Glomerular visceral epithelial cell (primary cell): ENCODE data around the gene ADAM8.
A peak's percentile ranks its signal among the peaks of the same experiment; 100 is the strongest.
"Not testable (repeated sequence)": the region's sequence is repeated elsewhere in the genome, so short reads cannot be mapped to it uniquely, and the experiment has no call there.

Source experiments
- DNase-seq: peaks from one replicate; pipeline ENCODE4 v3.0.0-alpha.2; 2016; ENCODE audit errors: extremely low spot score

Gene ADAM8

GRCh38 chr10:133267829-133268228, 8.8 kb downstream of the ADAM8 start:
- DNase-seq: no peak

- DNase-seq: no peak
Observed at GRCh38 chr10:133267293-133267692, 9.4 kb downstream of the ADAM8 start.

- no peak for DNase-seq
Observed at GRCh38 chr10:133266056-133266795, 10.4 kb downstream of the ADAM8 start.

- not testable (repeated sequence) for DNase-seq
Observed at GRCh38 chr10:133265052-133265451, 11.6 kb downstream of the ADAM8 start.

- no peak for DNase-seq
Observed at GRCh38 chr10:133264461-133264860, 12.2 kb downstream of the ADAM8 start.

GRCh38 chr10:133263674-133264073, 13.0 kb downstream of the ADAM8 start:
- DNase-seq: no peak

GRCh38 chr10:133262696-133263095, 14.0 kb downstream of the ADAM8 start:
- DNase-seq: no peak

- DNase-seq: peak; percentile 75
Observed at GRCh38 chr10:133261726-133262325, 14.8 kb downstream of the ADAM8 start.

- DNase-seq: no peak
Observed at GRCh38 chr10:133260895-133261725, 15.6 kb downstream of the ADAM8 start.

- no peak for DNase-seq
Observed at GRCh38 chr10:133259602-133259989, 17.1 kb downstream of the ADAM8 start.

GRCh38 chr10:133258818-133259601, 17.7 kb downstream of the ADAM8 start:
- peak; percentile 98 for DNase-seq

- DNase-seq: no peak
Observed at GRCh38 chr10:133258066-133258817, 18.4 kb downstream of the ADAM8 start.

- no peak for DNase-seq
Observed at GRCh38 chr10:133257489-133258065, 19.1 kb downstream of the ADAM8 start.

GRCh38 chr10:133255323-133255722, 21.3 kb downstream of the ADAM8 start:
- DNase-seq: no peak

- no peak for DNase-seq
Observed at GRCh38 chr10:133254421-133255120, 22.1 kb downstream of the ADAM8 start.

- DNase-seq: no peak
Observed at GRCh38 chr10:133253361-133253955, 23.2 kb downstream of the ADAM8 start.

- no peak for DNase-seq
Observed at GRCh38 chr10:133252223-133252552, 24.5 kb downstream of the ADAM8 start.

GRCh38 chr10:133251388-133252222, 25.1 kb downstream of the ADAM8 start:
- no peak for DNase-seq
